GM12892 (cell line): Measurements from ENCODE around the gene ITPR1.

ENCODE experiments used
- POLR2A ChIP-seq: IDR thresholded peaks from 2 replicates; pipeline ENCODE4 v1.6.1; 2011; ENCODE audit warnings: low read depth, low read length, control low read depth
- TAF1 ChIP-seq: IDR thresholded peaks from 2 replicates; pipeline ENCODE4 v1.6.1; 2011; ENCODE audit warnings: low read depth, mild to moderate bottlenecking, control low read depth, low read length, borderline replicate concordance

GRCh38 chr3:4491855-4492207 is 1.3 kb upstream of the ITPR1 start:
- TF ChIP-seq TAF1 (no peak), POLR2A (no peak)
